Keratinocyte (primary cell): ENCODE measurements around the gene TDRD10. TPM values are rescaled to one million over a fixed set of nuclear protein-coding genes. Genes with fewer than 3 reads are reported as not detected.

ENCODE experiments used
- DNase-seq: peaks from one replicate; pipeline ENCODE4 v3.0.0-alpha.2; 2011; ENCODE audit warnings: low read depth, missing footprints, low spot score
- FAIRE-seq: peaks from 2 replicates; lab custom pipeline; 2011; peaks lifted over from hg19 to GRCh38; lab: Jason Lieb, UNC
- H2AFZ ChIP-seq: 2 replicates; pipeline ENCODE4 v1.6.0; 2012; ENCODE audit warnings: low read length, control low read depth, inconsistent platforms; ENCODE audit not compliant: control insufficient read depth
- H3K27ac ChIP-seq: 2 replicates; pipeline ENCODE4 v1.5.1; 2011; ENCODE audit warnings: low read length; ENCODE audit not compliant: control insufficient read depth, insufficient read depth
- H3K27me3 ChIP-seq: 3 replicates; pipeline ENCODE4 v1.6.0; 2011; ENCODE audit warnings: low read length; ENCODE audit not compliant: control insufficient read depth, insufficient read depth; ENCODE audit errors: extremely low read depth
- H3K36me3 ChIP-seq, 2 experiments: 2 replicates in 1 of 2; 3 replicates in 1 of 2; pipeline ENCODE4 v1.5.1; 2011; ENCODE audit warnings: low read length in 2 of 2, mild to moderate bottlenecking in 1 of 2; ENCODE audit not compliant: control insufficient read depth in 2 of 2, insufficient read depth in 2 of 2; ENCODE audit errors: extremely low read depth in 1 of 2
- H3K4me1 ChIP-seq: 3 replicates; pipeline ENCODE4 v1.5.1; 2011; ENCODE audit warnings: low read length; ENCODE audit not compliant: control insufficient read depth, insufficient read depth; ENCODE audit errors: extremely low read depth
- H3K4me2 ChIP-seq: 3 replicates; pipeline ENCODE4 v1.6.0; 2011; ENCODE audit warnings: low read depth, low read length; ENCODE audit not compliant: control insufficient read depth, insufficient read depth; ENCODE audit errors: extremely low read depth
- H3K4me3 ChIP-seq, 3 experiments: fragments of 200-600 bp in 1 of 3; sonication (generic) in 1 of 3; 2 replicates in 2 of 3; 3 replicates in 1 of 3; pipeline ENCODE4 v1.5.1; 2011 to 2016; ENCODE audit warnings: low read length in 3 of 3, mild to moderate bottlenecking in 3 of 3, control low read depth in 2 of 3, inconsistent platforms in 1 of 3, low read depth in 1 of 3, mixed read lengths in 1 of 3, mixed run types in 1 of 3, moderate library complexity in 1 of 3; ENCODE audit not compliant: control insufficient read depth in 2 of 3, insufficient read depth in 2 of 3; ENCODE audit errors: extremely low read depth in 1 of 3
- H3K79me2 ChIP-seq: 2 replicates; pipeline ENCODE4 v1.6.0; 2012; ENCODE audit warnings: low read length; ENCODE audit not compliant: control insufficient read depth, insufficient read depth
- H3K9ac ChIP-seq: 3 replicates; pipeline ENCODE4 v1.6.0; 2011; ENCODE audit warnings: low read length; ENCODE audit not compliant: control insufficient read depth, insufficient read depth; ENCODE audit errors: extremely low read depth
- H3K9me1 ChIP-seq: 3 replicates; pipeline ENCODE4 v1.6.0; 2011; ENCODE audit warnings: low read length; ENCODE audit not compliant: control insufficient read depth, insufficient read depth; ENCODE audit errors: extremely low read depth
- H3K9me3 ChIP-seq: 2 replicates; pipeline ENCODE4 v1.5.1; 2012; ENCODE audit warnings: low read depth, low read length; ENCODE audit not compliant: control insufficient read depth
- H4K20me1 ChIP-seq: 3 replicates; pipeline ENCODE4 v1.6.0; 2011; ENCODE audit warnings: low read length; ENCODE audit not compliant: control insufficient read depth, insufficient read depth; ENCODE audit errors: extremely low read depth
- EZH2 ChIP-seq: IDR thresholded peaks from one replicate; pipeline ENCODE4 v1.6.1; 2012; ENCODE audit warnings: inconsistent platforms, mild to moderate bottlenecking, low read length, moderate library complexity
- dilution Hi-C: fragments of 300-500 bp; cut with MboI; formaldehyde crosslinking; loops from one replicate; pipeline ENCODE4 v1.7.0; 2020; ENCODE audit warnings: low sequenced_read_pairs; ENCODE audit not compliant: extremely low pct_ligation_motif_present
- polyA plus RNA-seq, 5 experiments: library from polyadenylated mRNA; depleted of rRNA in 3 of 5; stranded (reverse) in 3 of 5; stranded (forward) in 1 of 5; unstranded in 1 of 5; fragments of >200 nt; gene quantifications; 1 replicate in 1 of 5; 2 replicates in 3 of 5; 3 replicates in 1 of 5; pipeline versions ENCODE4 v1.2.1 to v1.2.3, GENCODE V29; 2011 to 2012; ENCODE audit warnings: missing spikeins in 2 of 5, low read depth in 1 of 5, low replicate concordance in 1 of 5
- TF ChIP-seq, protein P1 (sequence below), 3 experiments: IDR thresholded peaks in 1 of 3; conservative IDR thresholded peaks in 1 of 3; optimal IDR thresholded peaks in 1 of 3; 2 replicates in 2 of 3; 3 replicates in 1 of 3; pipeline versions ENCODE3 to v1.5.1; 2011; ENCODE audit warnings: low read length in 3 of 3, mild to moderate bottlenecking in 3 of 3, moderate library complexity in 2 of 3, control low read depth in 1 of 3, inconsistent platforms in 1 of 3; ENCODE audit not compliant: insufficient read depth in 2 of 3; ENCODE audit errors: extremely low read depth in 1 of 3

The TDRD10 gene
- polyA plus RNA-seq, 1 donor (not counting 4 experiments of a cell fraction or from before 2014, with no cell fraction given): not detected

DNA sequence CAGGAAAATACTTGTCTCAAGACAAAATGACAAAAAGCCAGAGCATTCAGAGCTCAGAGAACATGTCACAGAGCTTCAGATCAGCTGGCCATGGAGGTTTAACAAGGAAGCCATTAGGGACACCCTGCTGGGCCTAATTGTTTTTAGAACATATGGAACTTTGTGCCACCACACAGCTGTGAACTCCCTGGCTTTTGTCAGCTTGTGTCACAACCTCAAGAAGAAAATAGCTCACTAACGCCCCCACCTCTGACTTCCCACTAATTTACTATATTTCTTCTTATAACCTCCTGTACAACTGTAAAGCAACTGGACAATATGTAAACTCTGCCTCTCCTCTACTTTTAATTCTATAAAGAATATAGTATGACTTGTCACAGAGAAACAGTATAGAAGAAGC lies 21.0 kb upstream of the TDRD10 start:
- Histone ChIP-seq H4K20me1 (peaks cover 3% of the 10 kb centered on the region), H3K4me1 (peaks cover 16% of the 10 kb centered on the region), H2AFZ (no peak overlapping the region), H3K9me3 (no peaks in the 10 kb centered on the region), H3K79me2 (no peaks in the 10 kb centered on the region), H3K9me1 (no peaks in the 10 kb centered on the region), H3K27me3 (peaks cover 2% of the 10 kb centered on the region), H3K27ac (no peak overlapping the region), H3K4me3 (no peak overlapping the region), H3K36me3 (no peaks in the 10 kb centered on the region), H3K4me2 (no peak overlapping the region), H3K9ac (no peak overlapping the region)
- DNase-seq: no peak
- dilution Hi-C loops: no loop called here
- no peak for FAIRE-seq
- TF ChIP-seq, protein P1, sequence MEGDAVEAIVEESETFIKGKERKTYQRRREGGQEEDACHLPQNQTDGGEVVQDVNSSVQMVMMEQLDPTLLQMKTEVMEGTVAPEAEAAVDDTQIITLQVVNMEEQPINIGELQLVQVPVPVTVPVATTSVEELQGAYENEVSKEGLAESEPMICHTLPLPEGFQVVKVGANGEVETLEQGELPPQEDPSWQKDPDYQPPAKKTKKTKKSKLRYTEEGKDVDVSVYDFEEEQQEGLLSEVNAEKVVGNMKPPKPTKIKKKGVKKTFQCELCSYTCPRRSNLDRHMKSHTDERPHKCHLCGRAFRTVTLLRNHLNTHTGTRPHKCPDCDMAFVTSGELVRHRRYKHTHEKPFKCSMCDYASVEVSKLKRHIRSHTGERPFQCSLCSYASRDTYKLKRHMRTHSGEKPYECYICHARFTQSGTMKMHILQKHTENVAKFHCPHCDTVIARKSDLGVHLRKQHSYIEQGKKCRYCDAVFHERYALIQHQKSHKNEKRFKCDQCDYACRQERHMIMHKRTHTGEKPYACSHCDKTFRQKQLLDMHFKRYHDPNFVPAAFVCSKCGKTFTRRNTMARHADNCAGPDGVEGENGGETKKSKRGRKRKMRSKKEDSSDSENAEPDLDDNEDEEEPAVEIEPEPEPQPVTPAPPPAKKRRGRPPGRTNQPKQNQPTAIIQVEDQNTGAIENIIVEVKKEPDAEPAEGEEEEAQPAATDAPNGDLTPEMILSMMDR (optimal IDR thresholded peaks at IDR 0.05 in 1 of 3, IDR thresholded peaks at IDR 0.05 in 1 of 3, conservative IDR thresholded peaks at IDR 0.05 in 1 of 3; ENCODE audit: extremely low read depth in 1 of 3, insufficient read depth in 2 of 3, low read length in 3 of 3): no peak
- TF ChIP-seq EZH2: no peak

DNA sequence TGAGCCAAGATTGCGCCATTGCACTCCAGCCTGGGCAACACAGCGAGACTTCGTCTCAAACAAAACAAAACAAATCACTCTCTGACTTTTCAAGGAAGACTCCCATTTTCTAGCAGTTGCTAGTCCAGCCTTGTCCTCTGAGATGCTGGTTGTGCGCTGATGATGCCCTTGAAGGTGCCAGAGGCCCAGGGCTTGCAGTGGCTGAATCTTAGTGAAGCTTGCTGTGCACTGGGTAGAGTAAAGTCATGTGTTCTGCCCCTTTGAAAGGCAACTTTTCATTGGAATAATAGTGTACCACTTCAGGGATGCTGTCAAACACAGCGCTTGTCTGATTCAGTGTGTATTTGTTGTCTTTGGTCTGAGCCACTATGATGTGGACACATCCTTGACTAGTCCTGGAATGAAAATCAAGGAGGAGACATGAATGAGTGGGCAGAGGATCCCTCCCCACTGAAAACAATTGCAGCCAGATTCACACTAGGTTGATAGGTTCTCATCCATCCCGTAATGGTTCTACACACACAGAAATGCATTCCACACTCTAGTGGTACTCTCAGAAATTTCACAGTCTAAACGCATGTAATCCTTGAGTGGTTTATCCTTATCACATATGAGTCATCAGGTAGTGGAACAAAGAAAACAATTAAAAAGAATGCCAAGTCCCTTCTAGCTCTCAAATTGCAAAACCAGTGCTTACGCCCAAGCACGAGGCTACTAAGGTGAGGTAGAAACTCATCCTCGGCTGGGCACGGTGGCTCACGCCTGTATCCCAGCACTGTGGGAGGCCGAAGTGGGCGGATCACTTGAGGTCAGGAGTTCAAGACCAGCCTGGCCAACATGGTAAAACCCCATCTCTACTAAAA lies 17.8 kb upstream of the TDRD10 start:
- no peak overlapping the region for H3K4me3 ChIP-seq
- TF ChIP-seq EZH2: no peak
- TF ChIP-seq, protein P1 (optimal IDR thresholded peaks at IDR 0.05 in 1 of 3, IDR thresholded peaks at IDR 0.05 in 1 of 3, conservative IDR thresholded peaks at IDR 0.05 in 1 of 3; ENCODE audit: extremely low read depth in 1 of 3, insufficient read depth in 2 of 3, low read length in 3 of 3): no peak
- no peak overlapping the region for H3K27ac ChIP-seq
- H3K4me1 ChIP-seq: peaks cover 6% of the 10 kb centered on the region
- no peaks in the 10 kb centered on the region for H3K79me2 ChIP-seq
- H3K9ac ChIP-seq: no peak overlapping the region
- DNase-seq (peak; percentile 58), FAIRE-seq (peak; percentile 44)
- no peak overlapping the region for H3K4me2 ChIP-seq
- H4K20me1 ChIP-seq: peaks cover 3% of the 10 kb centered on the region
- H3K36me3 ChIP-seq: no peaks in the 10 kb centered on the region
- H3K27me3 ChIP-seq: peaks cover 13% of the 10 kb centered on the region
- no peaks in the 10 kb centered on the region for H3K9me3 ChIP-seq
- dilution Hi-C loops: no loop called here
- no peak overlapping the region for H2AFZ ChIP-seq
- H3K9me1 ChIP-seq: no peaks in the 10 kb centered on the region
